Upper lobe of left lung (tissue), 6 donors: ENCODE data around the gene PLEKHA4. TPM values are rescaled to one million over a fixed set of nuclear protein-coding genes. Genes with fewer than 3 reads are reported as not detected.
"Not testable (repeated sequence)": the region's sequence is repeated elsewhere in the genome, so short reads cannot be mapped to it uniquely, and the experiment has no call there.

Experiments used
- ATAC-seq, 2 donors: fragments of 200-7000 bp; cut with Tn5 transposase; one replicate each; pipeline ENCODE4 v1.9.1; 2022; ENCODE audit warnings: mild to moderate bottlenecking in 2 of 2, moderate library complexity in 2 of 2; ENCODE audit not compliant: low FRiP score in 2 of 2
- DNase-seq, 2 donors: peaks; one replicate each; pipeline ENCODE4 v3.0.0-alpha.2; 2019 to 2020
- H3K27ac ChIP-seq, 4 donors: fragments of 200-600 bp; sonication (generic); one replicate each; pipeline ENCODE4 v1.5.1; 2016 to 2019
- H3K27me3 ChIP-seq, 4 donors: fragments of 200-600 bp; sonication (generic); one replicate each; pipeline ENCODE4 v1.5.1; 2017 to 2019
- H3K36me3 ChIP-seq, 4 donors: fragments of 200-600 bp; sonication (generic); one replicate each; pipeline ENCODE4 v1.5.1; 2016 to 2019
- H3K4me1 ChIP-seq, 4 donors: fragments of 200-600 bp; sonication (generic); one replicate each; pipeline ENCODE4 v1.5.1; 2018 to 2019
- H3K4me3 ChIP-seq, 4 donors: fragments of 200-600 bp; sonication (generic); one replicate each; pipeline ENCODE4 v1.5.1; 2017 to 2019; ENCODE audit warnings: mild to moderate bottlenecking in 2 of 4, moderate library complexity in 1 of 4
- H3K9me3 ChIP-seq, 4 donors: fragments of 200-600 bp; sonication (generic); one replicate each; pipeline ENCODE4 v1.5.1; 2018 to 2019
- EP300 ChIP-seq, 4 donors: sonication (generic); formaldehyde crosslinking; IDR thresholded peaks; one replicate each; pipeline ENCODE4 v1.5.1; 2017; ENCODE audit warnings: antibody characterized with exemption in 4 of 4, control low read depth in 2 of 4
- POLR2A ChIP-seq, 4 donors: fragments of 450-650 bp; IDR thresholded peaks; one replicate each; pipeline ENCODE4 v1.5.1; 2016 to 2017; ENCODE audit warnings: antibody characterized with exemption in 4 of 4, mild to moderate bottlenecking in 2 of 4
- POLR2AphosphoS5 ChIP-seq, 2 donors: sonication (generic); formaldehyde crosslinking; IDR thresholded peaks; one replicate each; pipeline ENCODE4 v1.5.1; 2017; ENCODE audit warnings: antibody characterized with exemption in 2 of 2
- WGBS, 2 donors: methylation state at CpG; one replicate each; pipeline ENCODE4 v1.1.5; 2017 to 2018; 5-methylcytosine and 5-hydroxymethylcytosine counted together
- total RNA-seq, 6 donors: library from RNA; depleted of rRNA in 4 of 6; stranded (reverse); fragments of >200 nt in 4 of 6; gene quantifications; one replicate each; pipeline versions ENCODE4 v1.1.0 to v1.2.1, GENCODE V29; 2016 to 2021
- TF ChIP-seq, protein P1 (sequence below), 6 experiments: fragments of 450-650 bp in 4 of 6; fragments of 200-600 bp in 2 of 6; sonication (generic) in 2 of 6; IDR thresholded peaks; one replicate each; pipeline ENCODE4 v1.5.1; 2016 to 2019; ENCODE audit warnings: antibody characterized with exemption in 6 of 6
- donor health status: DM: no; HTN: no; CAD: no; lungs with moderate emphysema.
- donor health status: DM: no; HTN: yes; CAD: no; lungs with severe emphysema.

Gene PLEKHA4
- total RNA-seq, 6 donors from 2014 or later = 6.3 to 34.9 (median 21.2) TPM

- Histone ChIP-seq H3K9me3 (no peaks in the 10 kb centered on the region), H3K27ac (no peak overlapping the region), H3K36me3 (no peaks in the 10 kb centered on the region), H3K4me3 (no peak overlapping the region), H3K4me1 (no peaks in the 10 kb centered on the region), H3K27me3 (no peaks in the 10 kb centered on the region)
- 97% methylated on average over 3 to 4 of the region's 4 CpGs for WGBS, 2 donors
- ATAC-seq (no peak), DNase-seq (no peak)
- TF ChIP-seq, protein P1, sequence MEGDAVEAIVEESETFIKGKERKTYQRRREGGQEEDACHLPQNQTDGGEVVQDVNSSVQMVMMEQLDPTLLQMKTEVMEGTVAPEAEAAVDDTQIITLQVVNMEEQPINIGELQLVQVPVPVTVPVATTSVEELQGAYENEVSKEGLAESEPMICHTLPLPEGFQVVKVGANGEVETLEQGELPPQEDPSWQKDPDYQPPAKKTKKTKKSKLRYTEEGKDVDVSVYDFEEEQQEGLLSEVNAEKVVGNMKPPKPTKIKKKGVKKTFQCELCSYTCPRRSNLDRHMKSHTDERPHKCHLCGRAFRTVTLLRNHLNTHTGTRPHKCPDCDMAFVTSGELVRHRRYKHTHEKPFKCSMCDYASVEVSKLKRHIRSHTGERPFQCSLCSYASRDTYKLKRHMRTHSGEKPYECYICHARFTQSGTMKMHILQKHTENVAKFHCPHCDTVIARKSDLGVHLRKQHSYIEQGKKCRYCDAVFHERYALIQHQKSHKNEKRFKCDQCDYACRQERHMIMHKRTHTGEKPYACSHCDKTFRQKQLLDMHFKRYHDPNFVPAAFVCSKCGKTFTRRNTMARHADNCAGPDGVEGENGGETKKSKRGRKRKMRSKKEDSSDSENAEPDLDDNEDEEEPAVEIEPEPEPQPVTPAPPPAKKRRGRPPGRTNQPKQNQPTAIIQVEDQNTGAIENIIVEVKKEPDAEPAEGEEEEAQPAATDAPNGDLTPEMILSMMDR (IDR thresholded peaks at IDR 0.05) = no peak
- no peak for TF ChIP-seq EP300 (IDR thresholded peaks at IDR 0.05)
- no peak for TF ChIP-seq POLR2AphosphoS5 (IDR thresholded peaks at IDR 0.05)
- no peak for TF ChIP-seq POLR2A (IDR thresholded peaks at IDR 0.05)
Observed at GRCh38 chr19:48852292-48852691, 16.1 kb downstream of the PLEKHA4 start.

GRCh38 chr19:48846659-48847058 lies 21.8 kb downstream of the PLEKHA4 start:
- ATAC-seq, H3K4me1 ChIP-seq, H3K27me3 ChIP-seq, H3K9me3 ChIP-seq, DNase-seq, H3K27ac ChIP-seq, H3K4me3 ChIP-seq, H3K36me3 ChIP-seq: not testable (repeated sequence)
- 93 to 97% methylated on average over 3 of the region's 3 CpGs for WGBS, 2 donors

- Histone ChIP-seq H3K4me3 (no peak overlapping the region), H3K4me1 (peaks cover 0 to 6% (median 0%) of the 10 kb centered on the region in 4 donors), H3K36me3 (peaks cover 0 to 8% (median 0%) of the 10 kb centered on the region in 4 donors), H3K9me3 (no peaks in the 10 kb centered on the region), H3K27me3 (no peaks in the 10 kb centered on the region), H3K27ac (no peak overlapping the region)
- TF ChIP-seq EP300 (IDR thresholded peaks at IDR 0.05) = no peak
- TF ChIP-seq POLR2AphosphoS5 (IDR thresholded peaks at IDR 0.05) = no peak
- TF ChIP-seq, protein P1 (IDR thresholded peaks at IDR 0.05) = no peak
- TF ChIP-seq POLR2A (IDR thresholded peaks at IDR 0.05) = no peak
- 94 to 96% methylated on average over 15 of the region's 15 CpGs for WGBS, 2 donors
- DNase-seq = no peak
- no peak for ATAC-seq
Observed at GRCh38 chr19:48845384-48845783, 23.0 kb downstream of the PLEKHA4 start.

GRCh38 chr19:48844472-48844871 lies 23.9 kb downstream of the PLEKHA4 start:
- Histone ChIP-seq H3K27ac (no peak overlapping the region), H3K36me3 (peaks cover 0 to 8% (median 0%) of the 10 kb centered on the region in 4 donors), H3K4me3 (no peak overlapping the region), H3K27me3 (no peaks in the 10 kb centered on the region), H3K9me3 (no peaks in the 10 kb centered on the region), H3K4me1 (peaks cover 0 to 6% (median 0%) of the 10 kb centered on the region in 4 donors)
- 86 to 90% methylated on average over 2 of the region's 2 CpGs for WGBS, 2 donors
- DNase-seq (no peak), ATAC-seq (no peak)
- TF ChIP-seq EP300 (IDR thresholded peaks at IDR 0.05) = no peak
- TF ChIP-seq, protein P1 (IDR thresholded peaks at IDR 0.05) = peak in 1 of 6 experiments; percentile 21

DNA sequence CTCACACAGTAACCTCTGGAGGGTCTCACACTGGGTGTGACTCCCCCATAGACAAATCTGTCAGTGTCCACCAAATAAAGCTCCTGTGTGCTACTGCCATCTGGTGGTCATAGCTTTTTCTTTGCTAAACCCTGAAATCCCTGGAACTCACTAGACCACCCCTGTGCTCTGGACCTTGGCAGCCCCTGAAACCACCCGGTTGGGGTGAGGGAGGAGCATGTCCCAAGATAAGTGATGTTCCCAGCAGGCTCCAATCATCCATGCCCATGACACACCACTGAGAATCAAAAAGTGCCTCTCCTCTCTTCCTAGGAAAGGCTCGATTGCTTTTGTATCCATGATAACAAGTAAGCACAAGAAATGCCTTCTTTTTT lies 25.6 kb downstream of the PLEKHA4 start:
- ATAC-seq (peak; percentile 60 to 69), DNase-seq (no peak)
- TF ChIP-seq, protein P1 (IDR thresholded peaks at IDR 0.05) = peak; percentile 49 to 75 (median 66)
- TF ChIP-seq EP300 (IDR thresholded peaks at IDR 0.05) = no peak
- Histone ChIP-seq H3K9me3 (no peaks in the 10 kb centered on the region), H3K4me1 (peaks cover 0 to 6% (median 0%) of the 10 kb centered on the region in 4 donors), H3K27ac (peak overlapping the region in 2 of 4 donors; percentile 11 to 37), H3K36me3 (peaks cover 0 to 8% (median 0%) of the 10 kb centered on the region in 4 donors), H3K27me3 (peaks cover 0 to 1% (median 0%) of the 10 kb centered on the region in 4 donors), H3K4me3 (no peak overlapping the region)
- 41 to 46% methylated on average over 2 of the region's 2 CpGs for WGBS, 2 donors
